ENCODE results near the gene GBP4.
"Not testable (repeated sequence)": the region's sequence is repeated elsewhere in the genome, so short reads cannot be mapped to it uniquely, and the experiment has no call there.

GBP4 gene

GRCh38 chr1:89198491-89199072 is at the start of gene GBP4:
TSS of gene GBP4 (minus strand) at chr1:89198942. CDS start at chr1:89198834, 108 bp downstream.
- no peak for DNase-seq

GRCh38 chr1:89243046-89243445 is 44.3 kb upstream of the GBP4 start:
- DNase-seq, result no peak

- peak; percentile 61 for DNase-seq
Measured at GRCh38 chr1:89221341-89221740, 22.6 kb upstream of the GBP4 start.

GRCh38 chr1:89219851-89220250 is 21.1 kb upstream of the GBP4 start:
- DNase-seq, result not testable (repeated sequence)

- not testable (repeated sequence) for DNase-seq
Measured at GRCh38 chr1:89218941-89219340, 20.2 kb upstream of the GBP4 start.

GRCh38 chr1:89213347-89213746 is 14.6 kb upstream of the GBP4 start:
- DNase-seq, result no peak

GRCh38 chr1:89211035-89211634 is 12.4 kb upstream of the GBP4 start:
- DNase-seq, result no peak

- no peak for DNase-seq
Measured at GRCh38 chr1:89206373-89206772, 7.6 kb upstream of the GBP4 start.

- DNase-seq, result no peak
Measured at GRCh38 chr1:89203166-89203565, 4.4 kb upstream of the GBP4 start.

- DNase-seq, result no peak
Measured at GRCh38 chr1:89201106-89201794, 2.5 kb upstream of the GBP4 start.

- no peak for DNase-seq
Measured at GRCh38 chr1:89200663-89201062, 1.9 kb upstream of the GBP4 start.

- DNase-seq, result no peak
Measured at GRCh38 chr1:89199525-89200031, 836 bp upstream of the GBP4 start.

GRCh38 chr1:89198081-89198480 is 661 bp downstream of the GBP4 start:
- no peak for DNase-seq

- no peak for DNase-seq
Measured at GRCh38 chr1:89195476-89195875, 3.3 kb downstream of the GBP4 start.

GRCh38 chr1:89191314-89191713 is 7.4 kb downstream of the GBP4 start:
- no peak for DNase-seq

GRCh38 chr1:89190017-89190416 is 8.7 kb downstream of the GBP4 start:
- DNase-seq, result no peak

- DNase-seq, result peak; percentile 4
Measured at GRCh38 chr1:89179343-89179742, 19.4 kb downstream of the GBP4 start.

- no peak for DNase-seq
Measured at GRCh38 chr1:89176971-89177370, 21.8 kb downstream of the GBP4 start.

GRCh38 chr1:89175601-89176256 is 23.0 kb downstream of the GBP4 start, which contains the start of gene GBP7:
TSS of gene GBP7 (minus strand) at chr1:89176003. CDS start at chr1:89171935, 4,068 bp downstream.
- no peak for DNase-seq

GRCh38 chr1:89174491-89174890 is 24.3 kb downstream of the GBP4 start:
- no peak for DNase-seq

GRCh38 chr1:89172468-89173143 is 26.1 kb downstream of the GBP4 start:
- no peak for DNase-seq

- DNase-seq, result no peak
Measured at GRCh38 chr1:89171067-89171438, 27.7 kb downstream of the GBP4 start.
